Brain microvascular endothelial cell (primary cell): ENCODE results near the gene WDR91.
A peak's percentile ranks its signal among the peaks of the same experiment; 100 is the strongest.

Experiments used
- DNase-seq: peaks from one replicate; pipeline ENCODE4 v3.0.0-alpha.2; 2020
- H3K27ac ChIP-seq: fragments of 250-450 bp; sonication (Bioruptor Pico); 2 replicates; pipeline ENCODE4 v1.5.1; 2020; ENCODE audit warnings: mild to moderate bottlenecking, moderate library complexity
- H3K27me3 ChIP-seq: fragments of 250-450 bp; sonication (Bioruptor Pico); replicated peaks from 2 replicates; pipeline ENCODE4 v1.5.1; 2020; ENCODE audit warnings: mild to moderate bottlenecking
- H3K36me3 ChIP-seq: fragments of 250-450 bp; sonication (Bioruptor Pico); replicated peaks from 2 replicates; pipeline ENCODE4 v1.5.1; 2020; ENCODE audit warnings: mild to moderate bottlenecking
- H3K4me3 ChIP-seq: 2 replicates; pipeline ENCODE4 v1.5.1; 2011; ENCODE audit warnings: low read depth, mild to moderate bottlenecking, control low read depth, low read length, moderate library complexity
- in situ Hi-C: cut with HindIII; loops from 2 replicates; pipeline ENCODE4 v1.10.0; 2017; ENCODE audit warnings: low sequenced_read_pairs, low pct_ligation_motif_present
- TF ChIP-seq, protein P1 (sequence below): IDR thresholded peaks from 2 replicates; pipeline ENCODE4 v1.5.1; 2011; ENCODE audit warnings: low read depth, mild to moderate bottlenecking, moderate library complexity, low read length, control low read depth, inconsistent platforms; ENCODE audit errors: missing control alignments

The WDR91 gene

DNA sequence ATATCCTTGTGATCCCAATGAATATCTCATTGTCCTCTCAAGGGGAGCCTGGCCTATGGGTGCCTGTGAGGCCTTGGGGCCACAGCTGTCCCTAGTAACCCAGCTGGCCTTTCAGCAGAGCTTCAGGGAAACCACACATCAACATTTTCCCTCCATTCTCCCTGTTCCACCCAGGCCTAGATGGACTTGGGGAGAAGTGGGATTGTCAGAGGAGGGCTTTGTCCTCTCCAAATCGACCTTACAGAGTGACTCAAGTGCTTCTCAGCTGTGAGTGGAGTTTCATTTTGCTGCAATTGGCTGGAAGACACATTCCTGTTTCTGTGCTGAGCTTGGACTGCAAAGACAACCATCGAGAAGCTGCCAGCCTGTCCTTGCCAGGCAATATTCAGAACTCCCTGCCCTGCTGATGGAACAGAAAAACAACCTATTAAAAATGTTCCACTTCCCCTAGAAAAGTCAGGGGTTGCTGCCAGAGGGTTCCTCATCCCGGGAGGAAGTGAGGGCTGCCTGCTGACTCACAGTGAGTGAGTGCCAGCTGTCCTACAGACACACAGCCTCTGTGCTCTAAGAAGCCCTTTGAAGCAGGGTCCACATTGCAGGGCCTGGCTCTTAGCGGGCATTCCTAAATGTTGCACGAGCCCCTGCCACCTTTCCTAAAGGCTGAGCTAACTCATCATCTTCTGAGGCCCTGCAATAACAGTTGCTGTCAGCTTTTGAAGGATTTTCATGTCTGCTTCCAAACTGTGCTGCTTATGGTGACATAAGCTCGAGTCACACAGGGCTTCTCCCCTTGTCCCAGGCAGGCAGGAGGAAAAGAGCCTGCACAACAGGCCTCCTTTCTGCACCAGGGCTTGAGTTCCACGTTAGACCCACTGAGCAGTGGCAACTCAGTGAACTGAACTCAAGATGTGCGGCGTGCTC lies 42.8 kb upstream of the WDR91 start:
- in situ Hi-C loops, result no loop called here
- Histone ChIP-seq H3K36me3 (no peaks in the 10 kb centered on the region), H3K4me3 (no peak overlapping the region), H3K27me3 (no peaks in the 10 kb centered on the region), H3K27ac (no peak overlapping the region)
- TF ChIP-seq, protein P1, sequence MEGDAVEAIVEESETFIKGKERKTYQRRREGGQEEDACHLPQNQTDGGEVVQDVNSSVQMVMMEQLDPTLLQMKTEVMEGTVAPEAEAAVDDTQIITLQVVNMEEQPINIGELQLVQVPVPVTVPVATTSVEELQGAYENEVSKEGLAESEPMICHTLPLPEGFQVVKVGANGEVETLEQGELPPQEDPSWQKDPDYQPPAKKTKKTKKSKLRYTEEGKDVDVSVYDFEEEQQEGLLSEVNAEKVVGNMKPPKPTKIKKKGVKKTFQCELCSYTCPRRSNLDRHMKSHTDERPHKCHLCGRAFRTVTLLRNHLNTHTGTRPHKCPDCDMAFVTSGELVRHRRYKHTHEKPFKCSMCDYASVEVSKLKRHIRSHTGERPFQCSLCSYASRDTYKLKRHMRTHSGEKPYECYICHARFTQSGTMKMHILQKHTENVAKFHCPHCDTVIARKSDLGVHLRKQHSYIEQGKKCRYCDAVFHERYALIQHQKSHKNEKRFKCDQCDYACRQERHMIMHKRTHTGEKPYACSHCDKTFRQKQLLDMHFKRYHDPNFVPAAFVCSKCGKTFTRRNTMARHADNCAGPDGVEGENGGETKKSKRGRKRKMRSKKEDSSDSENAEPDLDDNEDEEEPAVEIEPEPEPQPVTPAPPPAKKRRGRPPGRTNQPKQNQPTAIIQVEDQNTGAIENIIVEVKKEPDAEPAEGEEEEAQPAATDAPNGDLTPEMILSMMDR, result no peak
- peak; percentile 61 for DNase-seq

DNA sequence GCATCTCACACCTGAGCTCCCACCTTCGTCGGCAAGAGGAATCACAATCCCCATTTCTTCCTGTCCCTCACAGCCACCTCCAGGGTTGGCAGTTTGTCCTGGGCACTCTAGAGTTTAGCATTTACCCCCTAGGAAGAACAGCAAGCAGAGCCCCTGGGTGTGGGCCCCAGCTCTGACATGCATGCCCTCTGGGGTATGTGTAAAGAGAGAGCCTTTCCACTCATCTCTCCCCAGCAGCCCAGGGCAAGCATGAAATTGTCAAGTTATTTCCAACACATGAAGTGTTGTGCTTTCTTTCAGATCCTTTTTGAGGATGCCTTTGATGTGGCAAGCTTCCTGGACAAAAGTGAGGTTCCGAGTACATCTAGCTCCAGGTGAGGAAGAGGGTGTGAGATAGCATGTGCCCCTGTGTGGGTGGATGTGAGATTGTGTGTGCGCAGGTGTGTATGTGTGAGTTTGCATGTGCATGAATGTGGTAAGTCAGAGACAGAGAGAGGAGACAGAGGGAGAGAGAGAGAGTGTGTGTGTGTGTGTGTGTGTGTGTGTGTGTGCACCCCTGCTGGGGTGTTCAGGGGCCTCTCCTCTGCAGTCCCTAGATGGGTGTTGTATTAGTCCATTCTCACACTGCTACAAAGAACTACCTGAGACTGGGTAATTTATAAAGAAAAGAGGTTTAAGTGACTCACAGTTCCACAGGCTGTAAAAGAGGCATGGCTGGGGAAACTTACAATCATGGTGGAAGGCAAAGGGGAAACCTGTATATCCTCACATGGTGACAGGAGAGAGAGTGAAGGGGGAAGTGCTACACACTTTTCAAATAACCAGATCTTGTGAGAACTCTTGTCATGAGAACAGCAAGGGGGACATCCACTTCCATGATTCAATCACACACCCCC lies 40.4 kb upstream of the WDR91 start:
- TF ChIP-seq, protein P1, result no peak
- Histone ChIP-seq H3K4me3 (no peak overlapping the region), H3K36me3 (no peaks in the 10 kb centered on the region), H3K27ac (no peak overlapping the region), H3K27me3 (no peaks in the 10 kb centered on the region)
- no peak for DNase-seq
- in situ Hi-C loops, result no loop called here

DNA sequence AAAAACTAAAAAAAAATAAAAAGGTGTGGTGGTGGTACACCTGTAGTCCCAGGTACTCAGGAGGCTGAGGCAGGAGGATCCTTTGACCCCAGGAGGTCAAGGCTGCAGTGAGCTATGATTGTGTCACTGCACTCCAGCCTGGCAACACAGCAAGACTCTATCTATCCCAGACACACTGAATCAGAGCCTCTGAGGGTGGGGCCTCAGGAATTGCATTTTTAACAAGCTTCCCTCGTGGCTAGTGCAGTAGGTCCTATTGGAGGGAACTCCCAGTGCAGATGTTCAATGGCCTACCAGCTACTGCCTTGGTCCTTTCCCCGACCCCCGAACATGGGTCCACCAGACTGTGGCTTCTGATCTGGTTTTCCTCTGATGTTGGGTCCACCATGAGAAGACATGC lies 37.2 kb upstream of the WDR91 start:
- H3K27ac ChIP-seq, result no peak overlapping the region
- H3K27me3 ChIP-seq, result peaks cover 2% of the 10 kb centered on the region
- in situ Hi-C loops, result no loop called here
- no peak for DNase-seq
- H3K4me3 ChIP-seq, result no peak overlapping the region
- TF ChIP-seq, protein P1, result no peak
- H3K36me3 ChIP-seq, result no peaks in the 10 kb centered on the region

DNA sequence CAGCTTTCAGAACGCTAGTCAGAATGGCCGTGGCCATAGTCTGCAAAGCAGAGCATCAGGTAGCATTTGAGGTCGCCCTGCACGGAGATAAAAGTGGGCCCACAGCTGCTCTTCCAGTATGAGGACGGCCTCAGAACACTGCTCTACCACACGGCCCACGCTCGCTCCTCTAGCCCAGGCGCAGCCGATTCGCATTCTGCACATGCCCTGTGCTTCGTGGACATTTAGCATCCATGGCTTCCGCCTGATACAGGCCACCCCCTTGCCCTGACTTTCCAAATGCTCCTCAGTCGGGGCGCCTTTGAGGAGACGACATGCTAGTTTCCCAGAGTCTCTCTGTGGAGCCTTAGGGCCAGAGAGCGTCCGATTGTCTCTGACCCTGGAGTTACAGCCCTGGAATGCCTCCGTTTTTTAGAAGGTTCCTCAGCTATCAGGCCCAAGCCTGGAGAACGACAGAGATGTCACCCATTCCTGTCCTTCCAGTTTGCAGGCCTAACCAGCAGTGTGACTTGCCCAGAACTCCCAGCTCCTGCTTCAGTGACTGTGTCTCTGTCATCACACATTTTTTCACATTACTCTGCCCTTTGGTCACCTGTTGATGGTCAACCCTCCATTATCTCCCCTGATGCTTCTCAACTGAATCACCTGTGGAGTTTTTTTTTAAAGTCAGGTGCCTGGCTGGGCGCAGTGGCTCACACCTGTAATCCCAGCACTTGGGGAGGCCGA lies 36.6 kb upstream of the WDR91 start:
- Histone ChIP-seq H3K36me3 (no peaks in the 10 kb centered on the region), H3K27ac (no peak overlapping the region), H3K27me3 (peaks cover 4% of the 10 kb centered on the region), H3K4me3 (no peak overlapping the region)
- in situ Hi-C loops, result no loop called here
- TF ChIP-seq, protein P1, result no peak
- DNase-seq, result no peak

DNA sequence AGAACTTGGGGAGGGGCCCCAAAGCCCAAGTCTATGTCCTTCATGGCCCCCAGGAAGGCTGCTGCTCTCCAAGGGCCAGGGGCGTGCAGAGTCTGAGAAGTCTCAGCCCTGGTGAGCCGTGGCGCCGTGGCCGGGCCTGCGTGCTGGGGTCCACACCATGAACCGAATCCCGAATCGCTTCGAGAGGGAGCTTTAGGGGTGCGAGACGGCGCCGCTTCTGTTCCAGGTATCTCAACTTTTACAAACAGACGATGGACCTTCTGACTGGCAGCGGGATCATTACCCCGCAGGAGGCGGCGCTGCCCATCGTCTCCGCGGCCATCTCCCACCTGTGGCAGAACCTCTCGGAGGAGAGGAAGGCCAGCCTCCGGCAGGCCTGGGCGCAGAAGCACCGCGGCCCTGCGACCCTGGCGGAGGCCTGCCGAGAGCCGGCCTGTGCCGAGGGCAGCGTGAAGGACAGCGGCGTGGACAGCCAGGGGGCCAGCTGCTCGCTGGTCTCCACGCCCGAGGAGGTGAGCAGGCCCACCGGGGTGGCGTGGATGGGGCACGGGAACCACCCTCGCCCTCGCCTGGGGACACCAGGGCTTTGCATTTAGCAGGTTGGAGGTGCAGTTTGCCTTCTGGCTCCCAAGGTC lies 35.0 kb upstream of the WDR91 start:
- TF ChIP-seq, protein P1, result no peak
- no peak overlapping the region for H3K4me3 ChIP-seq
- in situ Hi-C loops, result no loop called here

More for the DNA sequence above, 35.0 kb upstream of the WDR91 start:
- no peak overlapping the region for H3K27ac ChIP-seq
- peaks cover 4% of the 10 kb centered on the region for H3K27me3 ChIP-seq
- DNase-seq, result no peak
- no peaks in the 10 kb centered on the region for H3K36me3 ChIP-seq
